HepG2 (cell line): ENCODE results near the gene IRF2BPL. TPM values are rescaled to one million over a fixed set of nuclear protein-coding genes. Genes with fewer than 3 reads are reported as not detected.

Experiments used
- ARHGAP35 ChIP-seq: sonication (generic); formaldehyde crosslinking; IDR thresholded peaks from 2 replicates; pipeline ENCODE4 v1.9.0; 2022; ENCODE audit warnings: mild to moderate bottlenecking, inconsistent platforms, moderate library complexity, missing genetic modification reagents, borderline replicate concordance
- BRCA1 ChIP-seq: sonication (generic); formaldehyde crosslinking; IDR thresholded peaks from 2 replicates; pipeline ENCODE4 v1.4.0; 2020; ENCODE audit warnings: missing genetic modification reagents
- DPF2 ChIP-seq: sonication (generic); formaldehyde crosslinking; IDR thresholded peaks from 2 replicates; pipeline ENCODE4 v1.4.0; 2020; ENCODE audit warnings: mild to moderate bottlenecking, low read depth, missing genetic modification reagents, borderline replicate concordance
- GATAD2A ChIP-seq: IDR thresholded peaks from 2 replicates; pipeline ENCODE4 v1.6.1; 2016
- HOXA5 ChIP-seq: sonication (generic); formaldehyde crosslinking; IDR thresholded peaks from 2 replicates; pipeline ENCODE4 v1.4.0; 2020; ENCODE audit warnings: missing genetic modification reagents
- JUN ChIP-seq: sonication (generic); formaldehyde crosslinking; IDR thresholded peaks from 2 replicates; pipeline ENCODE4 v1.4.0; 2020; ENCODE audit warnings: mild to moderate bottlenecking, missing genetic modification reagents
- JUNB ChIP-seq: sonication (generic); formaldehyde crosslinking; IDR thresholded peaks from 2 replicates; pipeline ENCODE4 v1.8.0; 2022; ENCODE audit warnings: missing genetic modification reagents, mild to moderate bottlenecking, borderline replicate concordance
- KAT7 ChIP-seq: IDR thresholded peaks from 2 replicates; pipeline ENCODE4 v1.6.1; 2018; ENCODE audit warnings: borderline replicate concordance, missing compliant biosample characterization
- KLF12 ChIP-seq: sonication (generic); formaldehyde crosslinking; IDR thresholded peaks from 2 replicates; pipeline ENCODE4 v1.4.0; 2020; ENCODE audit warnings: missing genetic modification reagents, borderline replicate concordance
- MNT ChIP-seq: fragments of 450-650 bp; IDR thresholded peaks from 2 replicates; pipeline ENCODE4 v1.6.1; 2016
- NR2F1 ChIP-seq, 2 experiments: fragments of 450-650 bp in 1 of 2; formaldehyde crosslinking in 1 of 2; IDR thresholded peaks; 2 replicates each; pipeline versions ENCODE4 v1.5.0 to v1.6.1; 2016 to 2020; ENCODE audit warnings: mild to moderate bottlenecking in 1 of 2, missing compliant biosample characterization in 1 of 2, missing genetic modification reagents in 1 of 2, moderate library complexity in 1 of 2
- PCBP1 ChIP-seq: fragments of 200-400 bp; formaldehyde crosslinking; IDR thresholded peaks from 2 replicates; pipeline ENCODE4 v1.6.1; 2017; ENCODE audit warnings: mild to moderate bottlenecking, low read depth, low read length, borderline replicate concordance
- PITX1 ChIP-seq: sonication (generic); formaldehyde crosslinking; IDR thresholded peaks from 2 replicates; pipeline ENCODE4 v1.5.1; 2020; ENCODE audit warnings: mild to moderate bottlenecking, missing genetic modification reagents
- SPEN ChIP-seq: sonication (generic); formaldehyde crosslinking; IDR thresholded peaks from 2 replicates; pipeline ENCODE4 v1.5.1; 2020; ENCODE audit warnings: low read depth, mild to moderate bottlenecking, missing genetic modification reagents
- YEATS4 ChIP-seq: sonication (generic); formaldehyde crosslinking; IDR thresholded peaks from 2 replicates; pipeline ENCODE4 v1.4.0; 2020; ENCODE audit warnings: missing genetic modification reagents, borderline replicate concordance
- ZFP1 ChIP-seq: IDR thresholded peaks from 2 replicates; pipeline ENCODE4 v1.6.1; 2016
- ZFP82 ChIP-seq: sonication (generic); formaldehyde crosslinking; IDR thresholded peaks from 2 replicates; pipeline ENCODE4 v1.5.1; 2020; ENCODE audit warnings: mild to moderate bottlenecking, missing genetic modification reagents, borderline replicate concordance
- ZNF12 ChIP-seq: sonication (generic); formaldehyde crosslinking; IDR thresholded peaks from 2 replicates; pipeline ENCODE4 v1.5.0; 2020; ENCODE audit warnings: missing genetic modification reagents
- ZNF18 ChIP-seq: sonication (generic); formaldehyde crosslinking; IDR thresholded peaks from 2 replicates; pipeline ENCODE4 v1.8.0; 2022; ENCODE audit warnings: mild to moderate bottlenecking, missing genetic modification reagents; ENCODE audit not compliant: insufficient replicate concordance
- ZNF329 ChIP-seq: sonication (generic); formaldehyde crosslinking; IDR thresholded peaks from 2 replicates; pipeline ENCODE4 v1.9.0; 2021; ENCODE audit warnings: low read depth, mild to moderate bottlenecking, missing genetic modification reagents
- ZNF367 ChIP-seq: sonication (generic); formaldehyde crosslinking; IDR thresholded peaks from 2 replicates; pipeline ENCODE4 v1.4.0; 2020; ENCODE audit warnings: missing genetic modification reagents, borderline replicate concordance
- ZNF430 ChIP-seq: sonication (generic); formaldehyde crosslinking; IDR thresholded peaks from 2 replicates; pipeline ENCODE4 v1.9.0; 2021; ENCODE audit warnings: mild to moderate bottlenecking, missing genetic modification reagents
- ZNF546 ChIP-seq: sonication (generic); formaldehyde crosslinking; conservative IDR thresholded peaks from 2 replicates; pipeline ENCODE4 v1.8.1; 2023; ENCODE audit warnings: mild to moderate bottlenecking, missing genetic modification reagents
- ZNF768 ChIP-seq: sonication (generic); formaldehyde crosslinking; IDR thresholded peaks from 2 replicates; pipeline ENCODE4 v1.4.0; 2020; ENCODE audit warnings: missing genetic modification reagents
- polyA plus RNA-seq, 8 experiments: library from polyadenylated mRNA; depleted of rRNA in 3 of 8; stranded (reverse) in 7 of 8; unstranded in 1 of 8; fragments of >200 nt; fragmentation: Illumina TruSeq in 4 of 8; extraction: Trizol in 4 of 8; gene quantifications; 2 replicates each; pipeline versions ENCODE4 v1.2.1 to v1.2.3, GENCODE V29; 2011 to 2016; ENCODE audit warnings: low read depth in 4 of 8, missing spikeins in 1 of 8, mixed read lengths in 1 of 8; ENCODE audit not compliant: insufficient read depth in 1 of 8
- total RNA-seq, 5 experiments: library from RNA; depleted of rRNA; stranded (reverse); fragments of >200 nt; fragmentation: Illumina TruSeq; extraction: Trizol; gene quantifications; 2 replicates each; pipeline ENCODE4 v1.2.3, GENCODE V29; 2016; ENCODE audit warnings: low read depth in 1 of 5
- TF ChIP-seq, protein P1 (sequence below): sonication (generic); formaldehyde crosslinking; IDR thresholded peaks from 2 replicates; pipeline ENCODE4 v1.4.0; 2020; ENCODE audit warnings: missing genetic modification reagents

The IRF2BPL gene
- total and polyA plus RNA-seq, 2 of the 13 experiments (the other 11 are each of a cell fraction or from before 2014, with no cell fraction given): 6.6 to 8.4 TPM

- TF ChIP-seq ZNF18 (CRISPR knock-in tag) (peak; percentile 81), ZNF546 (0 out of 2 replicates have a peak, but pooled peaks have one; percentile 40), HOXA5 (CRISPR knock-in tag) (peak; percentile 53), NR2F1 (CRISPR knock-in tag; IDR thresholded peaks at IDR 0.05) (peak in 1 of 2 experiments; percentile 41; a peak in 1 of 4 replicates), YEATS4 (peak; percentile 49; the same call in 1 of the 2 replicates), MNT (peak; percentile 55), ZNF768 (no peak; the same call in 1 of the 2 replicates), ZFP1 (CRISPR knock-in tag) (0 out of 2 replicates have a peak, but pooled peaks have one; percentile 79), SPEN (CRISPR knock-in tag) (peak; percentile 33; the same call in 1 of the 2 replicates), PCBP1 (0 out of 2 replicates have a peak, but pooled peaks have one; percentile 65), PITX1 (CRISPR knock-in tag) (peak; percentile 75), KAT7 (CRISPR knock-in tag) (peak; percentile 34; the same call in 1 of the 2 replicates), ZFP82 (CRISPR knock-in tag) (0 out of 2 replicates have a peak, but pooled peaks have one; percentile 72), GATAD2A (CRISPR knock-in tag) (peak; percentile 65), ZNF430 (CRISPR knock-in tag) (0 out of 2 replicates have a peak, but pooled peaks have one; percentile 4), ZNF12 (CRISPR knock-in tag) (no peak; the same call in 1 of the 2 replicates), ZNF329 (peak; percentile 56; the same call in 1 of the 2 replicates), KLF12 (peak; percentile 68; the same call in 1 of the 2 replicates), JUNB (CRISPR knock-in tag) (no peak), ZNF367 (peak; percentile 30; the same call in 1 of the 2 replicates), BRCA1 (CRISPR knock-in tag) (peak; percentile 65; the same call in 1 of the 2 replicates), ARHGAP35 (CRISPR knock-in tag) (no peak), JUN (CRISPR knock-in tag) (peak; percentile 32; the same call in 1 of the 2 replicates), DPF2 (CRISPR knock-in tag) (0 out of 2 replicates have a peak, but pooled peaks have one; percentile 50)
- TF ChIP-seq, protein P1, sequence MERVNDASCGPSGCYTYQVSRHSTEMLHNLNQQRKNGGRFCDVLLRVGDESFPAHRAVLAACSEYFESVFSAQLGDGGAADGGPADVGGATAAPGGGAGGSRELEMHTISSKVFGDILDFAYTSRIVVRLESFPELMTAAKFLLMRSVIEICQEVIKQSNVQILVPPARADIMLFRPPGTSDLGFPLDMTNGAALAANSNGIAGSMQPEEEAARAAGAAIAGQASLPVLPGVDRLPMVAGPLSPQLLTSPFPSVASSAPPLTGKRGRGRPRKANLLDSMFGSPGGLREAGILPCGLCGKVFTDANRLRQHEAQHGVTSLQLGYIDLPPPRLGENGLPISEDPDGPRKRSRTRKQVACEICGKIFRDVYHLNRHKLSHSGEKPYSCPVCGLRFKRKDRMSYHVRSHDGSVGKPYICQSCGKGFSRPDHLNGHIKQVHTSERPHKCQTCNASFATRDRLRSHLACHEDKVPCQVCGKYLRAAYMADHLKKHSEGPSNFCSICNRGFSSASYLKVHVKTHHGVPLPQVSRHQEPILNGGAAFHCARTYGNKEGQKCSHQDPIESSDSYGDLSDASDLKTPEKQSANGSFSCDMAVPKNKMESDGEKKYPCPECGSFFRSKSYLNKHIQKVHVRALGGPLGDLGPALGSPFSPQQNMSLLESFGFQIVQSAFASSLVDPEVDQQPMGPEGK (CRISPR knock-in tag): peak; percentile 94
Measured at GRCh38 chr14:77028384-77029231, at the start of gene IRF2BPL (continued).
